GM23338 (cell line): ENCODE data around the gene WDR26.

Experiments used
- CREB1 ChIP-seq: fragments of 250-450 bp; sonication (Bioruptor Pico); IDR thresholded peaks from 2 replicates; pipeline ENCODE4 v1.5.0; 2020; ENCODE audit warnings: low read depth, mild to moderate bottlenecking, moderate library complexity
- CTCF ChIP-seq, 2 experiments: fragments of 200-600 bp in 1 of 2; sonication (generic) in 1 of 2; conservative IDR thresholded peaks; 2 replicates each; pipeline versions ENCODE4 v1.5.1 to v1.6.1; 2016 to 2017; ENCODE audit warnings: antibody characterized with exemption in 2 of 2, low read depth in 2 of 2, mild to moderate bottlenecking in 2 of 2, moderate library complexity in 1 of 2
- ETS1 ChIP-seq: IDR thresholded peaks from 2 replicates; pipeline ENCODE4 v1.6.1; 2016; ENCODE audit warnings: antibody characterized with exemption
- EZH2 ChIP-seq: fragments of 200-600 bp; sonication (generic); IDR thresholded peaks from one replicate; pipeline ENCODE4 v1.8.0; 2017; ENCODE audit warnings: antibody characterized with exemption, mild to moderate bottlenecking, low read depth; ENCODE audit not compliant: unreplicated experiment
- EZH2phosphoT487 ChIP-seq: fragments of 200-600 bp; sonication (generic); IDR thresholded peaks from one replicate; pipeline ENCODE4 v1.8.1; 2018; ENCODE audit warnings: antibody characterized with exemption; ENCODE audit not compliant: unreplicated experiment
- JUNB ChIP-seq: IDR thresholded peaks from one replicate; pipeline ENCODE4 v1.6.1; 2016; ENCODE audit warnings: antibody characterized with exemption; ENCODE audit not compliant: unreplicated experiment
- POLR2AphosphoS5 ChIP-seq: IDR thresholded peaks from 2 replicates; pipeline ENCODE4 v1.6.1; 2016; ENCODE audit warnings: antibody characterized with exemption, low read depth
- ZNF331 ChIP-seq: fragments of 250-450 bp; sonication (Bioruptor Pico); IDR thresholded peaks from 2 replicates; pipeline ENCODE4 v1.5.0; 2020; ENCODE audit warnings: low read depth, mild to moderate bottlenecking, moderate library complexity
- TF ChIP-seq, protein P1 (sequence below): IDR thresholded peaks from one replicate; pipeline ENCODE4 v1.6.1; 2018; ENCODE audit warnings: antibody characterized with exemption; ENCODE audit not compliant: unreplicated experiment

- TF ChIP-seq CREB1 (CRISPR knock-in tag) (no peak), CTCF (conservative IDR thresholded peaks at IDR 0.05; ENCODE audit: low read depth in 2 of 2) (no peak), POLR2AphosphoS5 (no peak), ZNF331 (no peak), EZH2phosphoT487 (no peak), ETS1 (no peak), JUNB (no peak), EZH2 (no peak)
- TF ChIP-seq, protein P1, sequence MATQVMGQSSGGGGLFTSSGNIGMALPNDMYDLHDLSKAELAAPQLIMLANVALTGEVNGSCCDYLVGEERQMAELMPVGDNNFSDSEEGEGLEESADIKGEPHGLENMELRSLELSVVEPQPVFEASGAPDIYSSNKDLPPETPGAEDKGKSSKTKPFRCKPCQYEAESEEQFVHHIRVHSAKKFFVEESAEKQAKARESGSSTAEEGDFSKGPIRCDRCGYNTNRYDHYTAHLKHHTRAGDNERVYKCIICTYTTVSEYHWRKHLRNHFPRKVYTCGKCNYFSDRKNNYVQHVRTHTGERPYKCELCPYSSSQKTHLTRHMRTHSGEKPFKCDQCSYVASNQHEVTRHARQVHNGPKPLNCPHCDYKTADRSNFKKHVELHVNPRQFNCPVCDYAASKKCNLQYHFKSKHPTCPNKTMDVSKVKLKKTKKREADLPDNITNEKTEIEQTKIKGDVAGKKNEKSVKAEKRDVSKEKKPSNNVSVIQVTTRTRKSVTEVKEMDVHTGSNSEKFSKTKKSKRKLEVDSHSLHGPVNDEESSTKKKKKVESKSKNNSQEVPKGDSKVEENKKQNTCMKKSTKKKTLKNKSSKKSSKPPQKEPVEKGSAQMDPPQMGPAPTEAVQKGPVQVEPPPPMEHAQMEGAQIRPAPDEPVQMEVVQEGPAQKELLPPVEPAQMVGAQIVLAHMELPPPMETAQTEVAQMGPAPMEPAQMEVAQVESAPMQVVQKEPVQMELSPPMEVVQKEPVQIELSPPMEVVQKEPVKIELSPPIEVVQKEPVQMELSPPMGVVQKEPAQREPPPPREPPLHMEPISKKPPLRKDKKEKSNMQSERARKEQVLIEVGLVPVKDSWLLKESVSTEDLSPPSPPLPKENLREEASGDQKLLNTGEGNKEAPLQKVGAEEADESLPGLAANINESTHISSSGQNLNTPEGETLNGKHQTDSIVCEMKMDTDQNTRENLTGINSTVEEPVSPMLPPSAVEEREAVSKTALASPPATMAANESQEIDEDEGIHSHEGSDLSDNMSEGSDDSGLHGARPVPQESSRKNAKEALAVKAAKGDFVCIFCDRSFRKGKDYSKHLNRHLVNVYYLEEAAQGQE = no peak
Observed at GRCh38 chr1:224393294-224393693, 41.3 kb downstream of the WDR26 start.
